Uterus (tissue), 4 donors: ENCODE data around the gene GRIK1. TPM values are rescaled to one million over a fixed set of nuclear protein-coding genes. Genes with fewer than 3 reads are reported as not detected.

Experiments
- DNase-seq, 2 donors: peaks; one replicate each; pipeline ENCODE4 v3.0.0-alpha.2; 2019 to 2020
- H3K27ac ChIP-seq, 2 donors: fragments of 200-600 bp; sonication (generic); 1 replicate in 1 of 2; 2 replicates in 1 of 2; pipeline ENCODE4 v1.5.1; 2016 to 2018
- H3K27me3 ChIP-seq, 2 donors: fragments of 200-600 bp; sonication (generic); one replicate each; pipeline ENCODE4 v1.5.1; 2018 to 2019; ENCODE audit warnings: control low read depth in 1 of 2
- H3K36me3 ChIP-seq, 2 donors: fragments of 200-600 bp; sonication (generic); one replicate each; pipeline ENCODE4 v1.5.1; 2019; ENCODE audit warnings: control low read depth in 1 of 2
- H3K4me1 ChIP-seq, 2 donors: fragments of 200-600 bp; sonication (generic); one replicate each; pipeline ENCODE4 v1.5.1; 2018 to 2019; ENCODE audit warnings: control low read depth in 1 of 2
- H3K4me3 ChIP-seq, 2 donors: fragments of 200-600 bp; sonication (generic); 1 replicate in 1 of 2; 2 replicates in 1 of 2; pipeline ENCODE4 v1.5.1; 2018 to 2019; ENCODE audit warnings: mild to moderate bottlenecking in 1 of 2
- H3K9me3 ChIP-seq, 2 donors: fragments of 200-600 bp; sonication (generic); one replicate each; pipeline ENCODE4 v1.5.1; 2019; ENCODE audit warnings: control low read depth in 1 of 2
- CTCF ChIP-seq, 4 experiments: fragments of 200-600 bp in 2 of 4; fragments of 450-650 bp in 2 of 4; sonication (generic) in 2 of 4; IDR thresholded peaks; one replicate each; pipeline ENCODE4 v1.5.1; 2016 to 2019; ENCODE audit warnings: antibody characterized with exemption in 4 of 4, mild to moderate bottlenecking in 2 of 4, moderate library complexity in 1 of 4
- POLR2A ChIP-seq, 2 donors: fragments of 450-650 bp; IDR thresholded peaks; one replicate each; pipeline ENCODE4 v1.6.1; 2016; ENCODE audit warnings: antibody characterized with exemption in 2 of 2, mild to moderate bottlenecking in 1 of 2, moderate library complexity in 1 of 2
- intact Hi-C: fragments of 100-400 bp; cut with DNase I; formaldehyde crosslinking; loops from one replicate; pipeline ENCODE4 v1.15.1; 2023; ENCODE audit warnings: low total_unique reads
- total RNA-seq, 4 donors: library from RNA; depleted of rRNA in 3 of 4; stranded (reverse); fragments of >200 nt in 3 of 4; gene quantifications; one replicate each; pipeline versions ENCODE4 v1.1.0 to v1.2.4, GENCODE V29; 2014 to 2023
- donor health status: DM: yes; HTN: yes; CAD: no.

The GRIK1 gene
- total RNA-seq, 4 donors from 2014 or later: 0.12 to 4.1 TPM; not detected in 2

- H3K4me3 ChIP-seq: no peak overlapping the region
- intact Hi-C loops: no loop called here
- no peaks in the 10 kb centered on the region for H3K9me3 ChIP-seq
- no peaks in the 10 kb centered on the region for H3K27me3 ChIP-seq
- H3K27ac ChIP-seq: no peak overlapping the region
- no peak for DNase-seq
- no peak for TF ChIP-seq CTCF (IDR thresholded peaks at IDR 0.05)
- no peaks in the 10 kb centered on the region for H3K4me1 ChIP-seq
- H3K36me3 ChIP-seq: no peaks in the 10 kb centered on the region
Measured at GRCh38 chr21:29951911-29952310, 12.1 kb upstream of the GRIK1 start.

DNA sequence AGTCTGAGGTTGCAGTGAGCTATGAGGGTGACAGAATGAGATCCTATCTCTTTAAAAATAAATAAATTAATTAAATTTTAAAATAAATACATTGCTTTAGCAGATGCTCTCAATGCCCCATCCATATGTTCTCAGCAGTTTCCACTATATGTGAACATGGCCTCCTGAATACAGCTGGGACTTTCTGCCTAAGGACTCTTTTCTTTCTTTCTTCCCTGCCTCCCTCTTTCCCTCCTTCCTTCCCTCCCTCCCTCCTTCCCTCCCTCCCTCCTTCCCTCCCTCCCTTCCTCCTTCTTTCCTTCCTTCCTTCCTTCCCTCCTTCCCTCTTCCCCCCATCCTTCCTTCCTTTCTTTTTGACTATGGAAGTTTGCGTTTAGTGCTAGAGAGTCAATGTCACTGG is 10.2 kb upstream of the GRIK1 start:
- Histone ChIP-seq H3K27me3 (no peaks in the 10 kb centered on the region), H3K9me3 (no peaks in the 10 kb centered on the region), H3K4me1 (no peaks in the 10 kb centered on the region), H3K27ac (no peak overlapping the region), H3K4me3 (no peak overlapping the region), H3K36me3 (no peaks in the 10 kb centered on the region)
- intact Hi-C loops: no loop called here
- DNase-seq: no peak
- no peak for TF ChIP-seq POLR2A (IDR thresholded peaks at IDR 0.05)
- no peak for TF ChIP-seq CTCF (IDR thresholded peaks at IDR 0.05)

DNA sequence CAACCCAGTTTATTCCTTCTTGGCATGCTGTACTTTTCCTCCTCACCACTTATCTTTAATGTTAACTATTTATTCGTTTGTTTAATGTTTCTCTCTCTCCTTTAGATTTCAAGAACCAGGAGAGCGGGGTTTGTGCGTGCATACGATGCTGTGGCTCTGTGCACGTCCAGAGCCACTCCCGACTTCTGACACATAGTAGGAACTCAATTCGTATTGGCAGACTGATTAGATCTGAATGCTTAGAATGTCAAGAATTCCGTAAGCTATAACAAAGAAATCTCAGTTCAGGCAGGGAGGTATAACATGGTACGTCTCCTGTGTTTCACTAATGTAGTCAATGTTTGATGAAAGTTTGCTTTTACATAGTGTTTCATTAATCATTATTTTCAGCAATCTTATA is 7.3 kb upstream of the GRIK1 start:
- TF ChIP-seq CTCF (IDR thresholded peaks at IDR 0.05): no peak
- no peak for TF ChIP-seq POLR2A (IDR thresholded peaks at IDR 0.05)
- no peaks in the 10 kb centered on the region for H3K27me3 ChIP-seq
- H3K27ac ChIP-seq: no peak overlapping the region
- DNase-seq: no peak
- no peaks in the 10 kb centered on the region for H3K9me3 ChIP-seq
- H3K36me3 ChIP-seq: no peaks in the 10 kb centered on the region
- no peak overlapping the region for H3K4me3 ChIP-seq
- intact Hi-C loops: no loop called here
- H3K4me1 ChIP-seq: no peaks in the 10 kb centered on the region

GRCh38 chr21:29943885-29944284 is 4.1 kb upstream of the GRIK1 start:
- Histone ChIP-seq H3K4me1 (no peaks in the 10 kb centered on the region), H3K27ac (no peak overlapping the region), H3K36me3 (no peaks in the 10 kb centered on the region), H3K9me3 (no peaks in the 10 kb centered on the region), H3K27me3 (peaks cover 0 to under 1% of the 10 kb centered on the region in 2 donors), H3K4me3 (no peak overlapping the region)
- no peak for TF ChIP-seq CTCF (IDR thresholded peaks at IDR 0.05)
- no peak for TF ChIP-seq POLR2A (IDR thresholded peaks at IDR 0.05)
- no peak for DNase-seq
- intact Hi-C loops: no loop called here

GRCh38 chr21:29942034-29942433 is 2.2 kb upstream of the GRIK1 start:
- Histone ChIP-seq H3K4me1 (no peaks in the 10 kb centered on the region), H3K9me3 (no peaks in the 10 kb centered on the region), H3K36me3 (no peaks in the 10 kb centered on the region), H3K4me3 (no peak overlapping the region), H3K27ac (no peak overlapping the region), H3K27me3 (peaks cover 0 to 10% of the 10 kb centered on the region in 2 donors)
- intact Hi-C loops: no loop called here
- TF ChIP-seq POLR2A (IDR thresholded peaks at IDR 0.05) (no peak), CTCF (IDR thresholded peaks at IDR 0.05) (no peak)
- DNase-seq: no peak
